ENCODE data around the gene TMC7.

Gene TMC7

DNA sequence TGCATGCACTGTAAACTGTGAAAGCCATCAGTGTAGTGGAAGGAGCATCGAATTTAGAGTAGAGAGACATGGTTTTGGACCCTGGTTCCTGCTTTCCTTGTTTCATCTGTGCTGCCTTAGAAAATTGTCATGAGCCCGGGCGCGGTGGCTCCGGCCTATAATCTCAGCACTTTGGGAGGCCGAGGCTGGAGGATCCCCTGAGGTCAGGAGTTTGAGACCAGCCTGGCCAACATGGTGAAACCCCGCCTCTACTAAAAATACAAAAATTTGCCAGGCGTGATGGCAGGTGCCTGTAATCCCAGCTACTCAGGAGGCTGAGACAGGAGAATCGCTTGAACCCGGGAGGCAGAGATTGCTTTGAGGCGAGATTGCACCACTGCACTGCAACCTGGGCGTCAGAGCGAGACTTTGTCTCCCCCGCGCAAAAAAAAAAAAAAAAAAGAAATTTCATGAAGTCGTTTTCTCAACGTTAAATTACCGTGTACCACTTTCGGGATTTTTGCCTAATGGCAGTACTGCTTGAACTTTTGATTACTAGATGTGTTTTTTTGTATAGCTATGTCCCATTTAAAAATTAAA is 84.6 kb downstream of the TMC7 start:
- no peak for DNase-seq (ENCODE audit: low read depth)
- TF ChIP-seq, protein P1, sequence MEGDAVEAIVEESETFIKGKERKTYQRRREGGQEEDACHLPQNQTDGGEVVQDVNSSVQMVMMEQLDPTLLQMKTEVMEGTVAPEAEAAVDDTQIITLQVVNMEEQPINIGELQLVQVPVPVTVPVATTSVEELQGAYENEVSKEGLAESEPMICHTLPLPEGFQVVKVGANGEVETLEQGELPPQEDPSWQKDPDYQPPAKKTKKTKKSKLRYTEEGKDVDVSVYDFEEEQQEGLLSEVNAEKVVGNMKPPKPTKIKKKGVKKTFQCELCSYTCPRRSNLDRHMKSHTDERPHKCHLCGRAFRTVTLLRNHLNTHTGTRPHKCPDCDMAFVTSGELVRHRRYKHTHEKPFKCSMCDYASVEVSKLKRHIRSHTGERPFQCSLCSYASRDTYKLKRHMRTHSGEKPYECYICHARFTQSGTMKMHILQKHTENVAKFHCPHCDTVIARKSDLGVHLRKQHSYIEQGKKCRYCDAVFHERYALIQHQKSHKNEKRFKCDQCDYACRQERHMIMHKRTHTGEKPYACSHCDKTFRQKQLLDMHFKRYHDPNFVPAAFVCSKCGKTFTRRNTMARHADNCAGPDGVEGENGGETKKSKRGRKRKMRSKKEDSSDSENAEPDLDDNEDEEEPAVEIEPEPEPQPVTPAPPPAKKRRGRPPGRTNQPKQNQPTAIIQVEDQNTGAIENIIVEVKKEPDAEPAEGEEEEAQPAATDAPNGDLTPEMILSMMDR (IDR thresholded peaks at IDR 0.05; ENCODE audit: insufficient read depth, low read depth, low read length, missing control alignments): no peak
- H3K4me3 ChIP-seq (ENCODE audit: low read depth, low read length): peak overlapping the region; percentile 79

DNA sequence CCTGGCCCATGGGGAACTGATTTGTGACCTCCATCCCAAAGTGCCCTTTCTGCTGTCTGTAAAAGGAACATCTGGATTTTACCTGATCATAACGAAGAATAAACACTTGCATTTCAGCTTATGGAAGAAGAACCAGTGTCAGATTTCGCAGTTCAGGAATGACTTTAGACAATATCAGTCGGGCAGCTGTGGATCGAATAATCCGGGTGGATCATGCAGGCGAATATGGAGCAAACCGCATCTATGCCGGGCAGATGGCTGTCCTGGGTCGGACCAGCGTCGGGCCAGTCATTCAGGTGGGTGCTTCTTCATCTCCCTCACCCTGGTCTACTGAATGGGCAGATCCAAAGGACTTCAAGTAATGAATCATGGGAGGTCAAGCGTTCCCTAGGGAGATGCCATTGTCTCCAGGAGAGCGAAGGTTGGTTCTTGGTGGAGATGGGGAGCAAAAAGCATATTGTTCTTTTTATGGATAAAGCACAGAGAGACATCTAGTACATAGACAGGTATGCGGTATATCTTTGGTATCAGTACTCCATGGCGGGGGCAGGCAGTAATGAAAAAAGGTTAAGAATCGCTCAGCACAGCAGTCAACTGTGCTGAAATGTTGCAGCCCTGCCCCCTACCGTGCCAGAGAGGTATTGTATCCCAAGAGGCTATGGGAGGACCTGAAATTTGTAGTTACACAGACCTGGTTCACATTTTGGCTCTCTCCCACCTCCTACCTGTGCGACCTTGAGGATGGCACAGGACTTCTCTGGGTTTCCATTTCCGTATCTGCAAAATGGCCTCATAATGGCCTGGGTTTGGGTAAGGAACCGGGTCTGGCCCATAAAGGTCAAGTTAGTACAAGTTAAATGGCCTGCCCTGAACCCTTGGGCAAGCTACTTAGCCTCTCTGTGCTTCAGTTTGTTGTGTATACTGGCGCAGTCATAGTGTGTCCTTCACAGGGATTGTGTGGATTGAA is 88.4 kb downstream of the TMC7 start:
- peak; percentile 61 for DNase-seq (ENCODE audit: low read depth)
- TF ChIP-seq, protein P1 (IDR thresholded peaks at IDR 0.05; ENCODE audit: insufficient read depth, low read depth, low read length, missing control alignments): peak; percentile 71
- no peak overlapping the region for H3K4me3 ChIP-seq (ENCODE audit: low read depth, low read length)

DNA sequence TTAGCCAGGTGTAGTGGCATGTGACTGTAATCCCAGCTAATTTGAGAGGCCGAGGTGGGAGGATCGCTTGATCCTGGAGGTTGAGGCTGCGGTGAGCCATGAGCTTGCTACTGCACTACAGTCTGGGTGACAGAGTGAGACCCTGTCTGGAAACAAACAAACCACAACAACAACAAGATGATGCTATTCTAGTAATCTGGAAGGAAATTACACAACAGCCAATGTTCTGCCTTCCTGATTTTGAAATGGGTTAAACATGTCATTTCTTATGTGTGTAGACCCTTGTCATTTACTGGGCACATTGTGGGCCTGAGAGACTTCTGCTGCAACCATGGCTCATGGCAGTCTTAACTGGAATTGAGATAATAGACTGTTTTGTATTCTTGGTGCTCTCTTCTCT is 89.6 kb downstream of the TMC7 start:
- no peak overlapping the region for H3K4me3 ChIP-seq (ENCODE audit: low read depth, low read length)
- DNase-seq (ENCODE audit: low read depth): no peak
- TF ChIP-seq, protein P1 (IDR thresholded peaks at IDR 0.05; ENCODE audit: insufficient read depth, low read depth, low read length, missing control alignments): no peak

DNA sequence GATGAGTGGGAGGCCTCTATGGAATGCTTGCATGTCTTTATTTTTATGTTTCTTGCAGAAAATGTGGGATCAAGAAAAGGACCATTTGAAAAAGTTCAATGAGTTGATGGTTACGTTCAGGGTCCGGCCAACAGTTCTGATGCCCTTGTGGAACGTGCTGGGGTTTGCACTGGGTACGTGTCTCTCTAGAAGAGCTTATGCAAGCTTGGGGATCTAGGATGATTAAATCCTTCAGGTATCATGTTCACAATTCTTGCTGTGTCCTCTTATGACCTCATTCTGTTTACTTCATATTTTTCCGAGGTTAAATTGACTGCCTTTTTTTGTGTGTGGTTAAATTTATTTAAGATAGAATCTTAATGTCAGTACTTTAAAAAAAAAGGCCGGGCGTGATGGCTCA is 90.1 kb downstream of the TMC7 start:
- DNase-seq (ENCODE audit: low read depth): no peak
- no peak overlapping the region for H3K4me3 ChIP-seq (ENCODE audit: low read depth, low read length)
- TF ChIP-seq, protein P1 (IDR thresholded peaks at IDR 0.05; ENCODE audit: insufficient read depth, low read depth, low read length, missing control alignments): no peak

DNA sequence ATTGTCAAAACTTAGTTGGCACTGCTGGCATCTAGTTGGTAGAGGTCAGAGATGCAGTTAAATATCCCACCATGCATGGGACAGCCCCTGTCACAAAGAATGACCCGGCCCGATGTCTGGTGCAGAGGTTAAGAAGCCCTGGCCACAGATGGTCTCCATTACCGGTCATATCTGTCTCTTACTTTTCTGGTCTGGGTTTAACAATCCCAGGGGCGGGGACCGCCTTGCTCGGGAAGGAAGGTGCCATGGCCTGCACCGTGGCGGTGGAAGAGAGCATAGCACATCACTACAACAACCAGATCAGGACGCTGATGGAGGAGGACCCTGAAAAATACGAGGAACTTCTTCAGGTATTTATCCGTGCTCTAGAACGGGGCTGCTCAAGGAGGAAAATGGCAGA is 91.8 kb downstream of the TMC7 start:
- TF ChIP-seq, protein P1 (IDR thresholded peaks at IDR 0.05; ENCODE audit: insufficient read depth, low read depth, low read length, missing control alignments): no peak
- no peak overlapping the region for H3K4me3 ChIP-seq (ENCODE audit: low read depth, low read length)
- DNase-seq (ENCODE audit: low read depth): no peak

DNA sequence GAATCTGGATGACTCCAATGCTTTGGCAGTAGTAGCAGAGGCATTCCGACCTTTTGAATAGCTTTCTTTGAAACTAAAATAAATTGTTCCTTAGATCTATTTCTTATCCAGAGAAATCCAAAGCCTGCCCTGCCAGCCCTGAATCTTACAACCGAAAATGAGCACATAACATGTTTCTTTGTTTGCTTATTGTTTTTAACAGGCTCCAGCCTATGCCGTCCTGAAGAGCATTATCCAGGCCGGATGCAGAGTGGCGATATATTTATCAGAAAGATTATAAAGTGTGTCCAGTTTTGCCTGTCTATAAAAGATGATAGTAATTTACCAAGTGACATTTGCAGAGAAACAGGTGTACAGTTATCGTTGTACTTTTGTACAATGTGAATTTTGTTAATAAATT is 94.1 kb downstream of the TMC7 start:
- DNase-seq (ENCODE audit: low read depth): no peak
- TF ChIP-seq, protein P1 (IDR thresholded peaks at IDR 0.05; ENCODE audit: insufficient read depth, low read depth, low read length, missing control alignments): no peak
- no peak overlapping the region for H3K4me3 ChIP-seq (ENCODE audit: low read depth, low read length)

All from GM12865 (cell line).